Measurements from ENCODE around the gene FNDC3A.
"Not testable (repeated sequence)": the region's sequence is repeated elsewhere in the genome, so short reads cannot be mapped to it uniquely, and the experiment has no call there.

Gene FNDC3A

DNA sequence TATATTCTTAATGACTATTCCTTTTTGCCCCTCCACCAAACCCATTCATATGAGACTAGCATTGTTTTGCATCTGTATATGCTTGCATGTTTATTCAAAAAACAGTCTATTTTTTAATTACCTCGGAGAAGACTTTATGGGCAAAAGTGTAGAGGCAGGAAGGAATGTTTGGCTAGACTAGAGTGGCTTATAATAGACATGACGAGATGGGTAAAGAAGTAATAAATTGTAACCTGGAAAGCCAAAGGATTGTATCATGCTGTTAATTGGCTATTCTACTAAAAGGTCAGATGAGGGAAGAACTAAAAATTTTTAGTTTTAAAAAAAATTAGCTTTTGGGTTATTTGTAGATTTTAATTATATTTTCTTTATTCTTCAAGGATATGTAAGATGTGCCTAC lies 91.1 kb downstream of the FNDC3A start:
- H3K4me3 Mint-ChIP-seq, result no peak overlapping the region
- no peaks in the 10 kb centered on the region for H3K27me3 Mint-ChIP-seq
- DNase-seq, result no peak
- no peak overlapping the region for H3K27ac Mint-ChIP-seq
- peaks cover 18% of the 10 kb centered on the region for H3K4me1 Mint-ChIP-seq (ENCODE audit: low read depth)
- H3K9me3 Mint-ChIP-seq, result no peaks in the 10 kb centered on the region
- H3K36me3 Mint-ChIP-seq (ENCODE audit: low read depth), result peaks cover 53% of the 10 kb centered on the region

DNA sequence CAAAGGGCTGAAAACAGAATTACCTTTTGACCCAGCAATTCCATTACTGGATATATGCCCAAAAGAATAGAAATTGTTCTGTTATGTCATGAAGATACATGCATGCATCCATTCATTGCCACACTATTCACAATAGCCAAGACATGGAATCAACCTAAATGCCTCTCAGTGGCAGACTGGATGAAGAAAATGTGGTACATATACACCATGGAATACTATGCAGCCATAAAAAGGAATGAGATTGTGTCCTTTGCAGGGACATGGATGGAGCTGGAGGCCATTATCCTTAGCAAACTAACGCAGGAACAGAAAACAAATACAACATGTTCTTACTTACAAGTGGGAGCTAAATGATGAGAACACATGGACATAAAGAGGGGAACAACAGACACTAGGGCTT lies 92.8 kb downstream of the FNDC3A start:
- H3K27me3 Mint-ChIP-seq, result not testable (repeated sequence)

DNA sequence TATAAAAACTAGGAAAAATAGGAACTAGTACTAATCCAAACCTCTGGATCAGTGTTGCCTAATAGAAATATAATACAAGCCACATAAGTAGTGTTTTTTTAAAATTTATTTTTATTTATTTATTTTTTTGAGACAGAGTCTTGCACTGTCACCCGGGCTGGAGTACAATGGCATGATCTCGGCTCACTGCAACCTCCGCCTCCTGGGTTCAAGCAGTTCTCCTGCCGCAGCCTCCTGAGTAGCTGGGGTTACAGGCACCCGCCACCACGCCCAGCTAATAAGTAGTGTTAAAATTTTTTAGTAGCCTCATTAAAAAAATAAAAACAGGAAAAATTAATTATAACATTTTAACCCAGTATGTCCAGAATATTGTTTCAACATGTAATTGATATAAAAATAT lies 94.3 kb downstream of the FNDC3A start:
- H3K9me3 Mint-ChIP-seq; H3K27me3 Mint-ChIP-seq; H3K4me3 Mint-ChIP-seq; H3K27ac Mint-ChIP-seq; H3K4me1 Mint-ChIP-seq (ENCODE audit: low read depth); DNase-seq: not testable (repeated sequence)
- H3K36me3 Mint-ChIP-seq (ENCODE audit: low read depth), result peaks cover 45% of the 10 kb centered on the region

More for the DNA sequence above, 92.8 kb downstream of the FNDC3A start:
- H3K4me1 Mint-ChIP-seq (ENCODE audit: low read depth), result peaks cover 10% of the 10 kb centered on the region
- DNase-seq, H3K9me3 Mint-ChIP-seq, H3K27ac Mint-ChIP-seq, H3K4me3 Mint-ChIP-seq: not testable (repeated sequence)
- H3K36me3 Mint-ChIP-seq (ENCODE audit: low read depth), result peaks cover 49% of the 10 kb centered on the region

DNA sequence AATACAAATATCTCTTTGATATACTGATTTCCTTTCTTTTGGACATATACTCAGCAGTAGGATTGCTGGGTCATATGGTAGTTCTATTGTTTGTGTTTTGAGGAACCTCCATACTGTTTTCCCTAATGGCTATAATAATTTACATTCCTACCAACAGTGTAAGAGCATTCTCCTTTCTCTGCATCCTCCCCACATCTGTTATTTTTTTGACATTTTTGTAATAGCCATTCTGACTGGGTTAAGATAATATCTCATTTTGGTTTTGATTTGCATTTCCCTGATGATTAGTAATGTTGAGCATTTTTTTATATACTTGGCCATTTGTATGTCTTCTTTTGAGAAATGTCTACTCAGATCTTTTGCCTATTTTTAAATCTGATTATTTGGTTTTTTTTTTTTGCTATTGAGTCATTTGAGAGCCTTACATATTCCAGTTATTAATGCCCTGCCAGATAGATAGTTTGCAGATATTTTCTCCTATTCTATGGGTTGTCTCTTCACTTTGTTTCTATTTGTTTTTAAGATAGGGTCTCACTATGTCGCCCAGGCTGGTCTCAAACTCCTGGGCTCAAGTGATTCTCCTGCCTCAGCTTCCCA lies 95.7 kb downstream of the FNDC3A start:
- H3K4me1 Mint-ChIP-seq (ENCODE audit: low read depth), result peaks cover 8% of the 10 kb centered on the region
- no peak for DNase-seq
- no peaks in the 10 kb centered on the region for H3K9me3 Mint-ChIP-seq
- H3K27ac Mint-ChIP-seq, result no peak overlapping the region
- peaks cover 53% of the 10 kb centered on the region for H3K36me3 Mint-ChIP-seq (ENCODE audit: low read depth)
- H3K27me3 Mint-ChIP-seq, result no peaks in the 10 kb centered on the region
- no peak overlapping the region for H3K4me3 Mint-ChIP-seq

DNA sequence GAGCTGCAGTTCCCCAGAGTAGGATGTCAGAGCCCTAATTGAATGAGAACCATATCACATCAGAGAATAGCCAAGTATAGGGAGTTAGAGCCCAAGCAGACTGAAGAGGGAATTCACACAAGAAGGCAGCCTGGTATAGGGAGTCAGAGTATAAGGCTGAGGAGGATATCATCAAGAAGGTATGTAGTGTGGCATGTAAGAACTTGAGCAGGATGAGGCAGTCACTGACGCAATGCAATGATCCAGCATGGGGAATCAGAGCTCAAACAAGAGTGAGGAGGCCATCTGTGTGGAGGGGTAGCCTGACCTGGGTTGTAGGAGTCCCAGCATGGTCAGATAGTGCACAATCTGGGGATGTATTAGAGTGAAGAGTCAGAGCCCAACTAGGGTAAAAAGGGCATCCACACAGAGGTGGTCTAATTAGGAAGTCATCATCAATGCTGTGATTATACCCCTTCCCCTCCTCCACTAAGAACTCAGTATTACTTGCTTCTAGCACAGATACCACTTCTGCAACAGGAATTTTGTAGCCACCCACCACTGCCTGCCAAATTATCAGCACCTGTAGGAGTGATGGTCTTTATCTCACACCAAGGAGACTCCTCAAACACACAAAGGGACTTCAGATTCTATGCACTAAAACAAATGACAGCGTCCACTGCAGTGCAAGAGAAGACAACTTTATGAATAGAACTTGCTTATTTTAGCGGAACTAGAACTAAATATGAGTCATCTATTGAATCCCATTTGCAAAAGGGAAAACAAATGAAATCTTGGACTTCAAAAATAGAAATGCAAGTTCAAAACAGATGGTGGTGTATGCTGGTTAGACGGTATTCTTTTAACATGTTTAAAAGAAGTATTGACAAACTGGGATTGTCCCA lies 107.2 kb downstream of the FNDC3A start:
- Mint-ChIP-seq H3K27ac (no peak overlapping the region), H3K4me1 (ENCODE audit: low read depth) (peaks cover 31% of the 10 kb centered on the region), H3K4me3 (no peak overlapping the region), H3K9me3 (no peaks in the 10 kb centered on the region), H3K27me3 (no peaks in the 10 kb centered on the region), H3K36me3 (ENCODE audit: low read depth) (peaks cover 64% of the 10 kb centered on the region)
- no peak for DNase-seq

DNA sequence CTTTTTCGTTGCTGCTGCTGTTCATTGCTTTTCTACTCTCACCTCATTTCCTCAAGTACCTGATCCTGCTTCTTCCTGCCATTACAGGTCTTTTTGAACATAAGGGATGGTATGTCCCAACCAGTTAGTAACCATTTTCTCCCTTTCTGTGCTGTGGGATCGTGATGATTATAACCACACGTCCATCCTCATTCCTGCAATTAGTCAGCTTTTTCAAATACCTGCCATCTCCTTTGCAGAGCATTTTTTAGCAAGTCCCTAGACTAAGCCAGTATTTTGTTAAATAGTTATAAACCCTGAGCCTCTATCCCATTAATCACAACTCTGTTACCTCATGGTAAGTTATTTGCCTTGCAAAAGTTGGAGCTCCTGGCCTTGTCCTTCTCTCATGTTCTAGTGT lies 109.2 kb downstream of the FNDC3A start:
- Mint-ChIP-seq H3K9me3 (no peaks in the 10 kb centered on the region), H3K4me3 (no peak overlapping the region), H3K36me3 (ENCODE audit: low read depth) (peaks cover 62% of the 10 kb centered on the region), H3K4me1 (ENCODE audit: low read depth) (peaks cover 25% of the 10 kb centered on the region), H3K27me3 (no peaks in the 10 kb centered on the region), H3K27ac (no peak overlapping the region)
- no peak for DNase-seq

DNA sequence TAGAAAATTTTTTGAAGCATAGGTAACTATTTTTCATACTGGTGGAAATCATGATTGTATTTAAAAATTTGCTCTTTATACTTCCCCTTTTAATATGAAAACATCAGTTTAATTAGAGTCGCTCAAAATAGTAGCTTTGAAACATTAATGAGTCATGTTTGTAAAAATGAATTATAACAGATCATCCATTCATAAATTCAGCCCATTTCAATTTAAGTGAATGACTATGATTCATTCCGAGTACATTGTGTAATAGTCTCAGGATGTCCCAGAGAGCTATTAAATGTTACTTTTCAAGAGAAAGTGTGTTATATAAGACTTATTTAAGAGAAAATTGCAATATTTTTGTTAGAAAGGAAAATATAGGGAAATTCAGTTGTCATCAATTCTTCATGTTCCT lies 111.0 kb downstream of the FNDC3A start:
- no peak overlapping the region for H3K4me3 Mint-ChIP-seq
- no peak for DNase-seq
- H3K9me3 Mint-ChIP-seq, result no peaks in the 10 kb centered on the region
- H3K4me1 Mint-ChIP-seq (ENCODE audit: low read depth), result peaks cover 24% of the 10 kb centered on the region
- no peak overlapping the region for H3K27ac Mint-ChIP-seq
- H3K27me3 Mint-ChIP-seq, result no peaks in the 10 kb centered on the region
- peaks cover 56% of the 10 kb centered on the region for H3K36me3 Mint-ChIP-seq (ENCODE audit: low read depth)

DNA sequence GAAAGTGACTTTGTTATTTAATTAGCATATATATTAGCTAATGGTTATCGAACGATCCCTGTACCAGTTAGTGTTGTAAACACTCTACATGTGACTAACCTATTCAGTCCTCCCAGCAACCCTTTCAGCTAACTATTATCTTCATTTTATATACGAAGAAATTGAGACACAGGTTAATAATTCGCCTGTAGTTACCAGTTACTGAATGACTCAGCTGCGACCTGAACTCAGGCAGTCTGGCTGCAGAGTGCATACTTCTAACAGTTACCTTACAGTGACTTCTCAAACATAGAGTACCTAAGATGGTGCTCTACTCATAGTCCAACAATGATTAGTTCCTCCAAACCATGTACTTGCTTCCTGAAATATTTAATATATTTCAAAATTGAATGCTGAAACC lies 117.7 kb downstream of the FNDC3A start:
- Mint-ChIP-seq H3K27me3 (no peaks in the 10 kb centered on the region), H3K9me3 (no peaks in the 10 kb centered on the region), H3K4me3 (no peak overlapping the region), H3K27ac (no peak overlapping the region), H3K36me3 (ENCODE audit: low read depth) (peaks cover 46% of the 10 kb centered on the region), H3K4me1 (ENCODE audit: low read depth) (peaks cover 24% of the 10 kb centered on the region)
- DNase-seq, result no peak

DNA sequence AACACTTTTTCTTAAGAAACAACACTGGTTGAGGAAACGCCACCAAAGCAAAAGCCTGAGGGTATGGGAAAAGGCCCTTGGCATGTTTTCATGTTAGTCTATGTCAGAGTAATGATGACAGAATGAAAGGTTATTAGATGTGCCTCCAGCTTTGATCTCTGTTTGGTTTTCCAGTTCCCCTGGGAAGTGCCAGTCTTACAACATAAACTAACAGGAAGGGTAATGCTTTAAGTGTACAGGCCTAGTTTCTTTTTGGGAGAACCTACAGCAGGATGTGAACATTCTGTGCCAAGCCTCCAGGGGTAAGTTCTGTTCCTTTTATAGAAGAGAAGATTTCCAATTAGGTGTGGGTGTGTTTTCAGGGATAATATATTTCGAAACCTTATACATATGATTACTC lies 121.7 kb downstream of the FNDC3A start:
- Mint-ChIP-seq H3K27ac (peak overlapping the region; percentile 75), H3K27me3 (no peaks in the 10 kb centered on the region), H3K4me1 (ENCODE audit: low read depth) (peaks cover 25% of the 10 kb centered on the region), H3K4me3 (no peak overlapping the region), H3K36me3 (ENCODE audit: low read depth) (peaks cover 26% of the 10 kb centered on the region), H3K9me3 (no peaks in the 10 kb centered on the region)
- DNase-seq, result no peak

DNA sequence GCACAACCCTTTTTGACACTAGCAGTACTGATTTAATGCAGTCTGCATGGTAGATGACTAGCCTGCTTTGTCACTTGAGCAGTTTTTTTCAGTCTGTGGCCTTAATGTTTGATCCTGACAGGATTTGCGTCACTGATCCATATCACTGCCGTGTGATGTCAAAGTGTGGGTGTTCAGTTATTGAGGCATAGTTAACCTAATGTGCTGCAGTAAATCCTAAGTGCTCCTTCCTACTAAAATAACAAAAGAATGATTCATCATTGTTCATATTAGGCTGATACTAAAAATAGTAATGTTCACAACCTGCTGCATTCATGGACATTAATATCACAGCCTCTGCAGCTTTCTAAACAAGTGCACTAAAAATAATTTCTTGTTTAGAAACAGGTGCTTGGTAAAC lies 122.5 kb downstream of the FNDC3A start:
- Mint-ChIP-seq H3K36me3 (ENCODE audit: low read depth) (peaks cover 23% of the 10 kb centered on the region), H3K27ac (no peak overlapping the region), H3K9me3 (no peaks in the 10 kb centered on the region), H3K4me3 (no peak overlapping the region), H3K27me3 (no peaks in the 10 kb centered on the region), H3K4me1 (ENCODE audit: low read depth) (peaks cover 25% of the 10 kb centered on the region)
- DNase-seq, result no peak

DNA sequence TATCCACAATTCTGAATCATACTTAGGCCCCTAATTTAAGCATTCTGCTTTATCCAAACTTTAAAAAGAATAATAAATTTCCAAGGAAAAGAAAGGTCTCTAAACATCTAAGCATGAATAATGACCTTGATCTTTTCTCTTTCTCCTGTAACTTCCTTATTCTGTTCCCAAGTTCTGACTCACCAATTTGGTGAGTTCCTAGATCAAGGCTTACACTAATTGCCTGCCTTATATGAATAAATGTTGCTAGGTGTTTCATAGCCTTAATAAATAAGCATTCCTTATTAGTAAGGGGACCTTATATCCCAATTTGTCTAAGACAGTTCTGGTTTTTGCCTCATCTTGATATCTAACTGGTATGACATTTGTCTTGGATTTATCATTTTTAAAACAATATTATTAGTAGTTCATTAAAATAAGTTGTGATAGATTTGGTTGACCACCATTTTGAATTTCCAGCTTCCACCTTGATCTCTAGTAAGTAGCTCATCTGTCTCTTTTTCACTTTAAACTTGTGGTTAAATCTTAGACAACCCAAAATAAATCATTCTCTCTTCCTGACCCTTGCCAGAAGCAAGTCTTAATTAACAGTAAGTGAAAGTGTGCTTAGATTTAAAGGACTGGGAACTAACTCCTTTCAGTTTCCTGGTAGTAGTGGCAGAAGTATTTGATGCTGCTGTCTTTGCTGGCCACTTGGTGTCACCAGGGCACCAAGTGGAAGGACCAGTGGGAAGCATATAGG lies 123.2 kb downstream of the FNDC3A start:
- Mint-ChIP-seq H3K36me3 (ENCODE audit: low read depth) (peaks cover 28% of the 10 kb centered on the region), H3K27me3 (no peaks in the 10 kb centered on the region)
- DNase-seq, result no peak

DNA sequence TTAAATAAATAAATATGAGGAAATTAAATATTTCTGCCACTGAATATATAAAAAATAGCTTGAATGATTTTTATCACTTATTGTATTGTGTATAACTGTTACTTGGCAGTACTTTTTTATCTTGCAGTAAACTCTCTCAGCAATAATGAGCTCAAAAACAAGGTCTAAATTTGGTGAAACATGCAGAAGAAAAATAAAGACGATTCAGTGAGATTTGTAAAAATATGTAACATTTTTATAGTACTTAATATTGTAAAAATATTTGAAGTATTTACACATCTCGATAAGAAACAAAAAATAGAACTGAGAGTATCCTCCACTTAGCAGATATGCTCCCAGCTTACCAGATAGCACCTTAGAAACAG lies 123.8 kb downstream of the FNDC3A start:
- H3K27me3 Mint-ChIP-seq, result no peaks in the 10 kb centered on the region
- peaks cover 29% of the 10 kb centered on the region for H3K36me3 Mint-ChIP-seq (ENCODE audit: low read depth)
- DNase-seq, result no peak
- H3K4me1 Mint-ChIP-seq (ENCODE audit: low read depth), result peaks cover 25% of the 10 kb centered on the region
- H3K4me3 Mint-ChIP-seq, result no peak overlapping the region
- no peaks in the 10 kb centered on the region for H3K9me3 Mint-ChIP-seq
- H3K27ac Mint-ChIP-seq, result no peak overlapping the region

More for the DNA sequence above, 123.2 kb downstream of the FNDC3A start:
- Mint-ChIP-seq H3K9me3 (no peaks in the 10 kb centered on the region), H3K27ac (peak overlapping the region; percentile 27), H3K4me1 (ENCODE audit: low read depth) (peaks cover 25% of the 10 kb centered on the region), H3K4me3 (no peak overlapping the region)

DNA sequence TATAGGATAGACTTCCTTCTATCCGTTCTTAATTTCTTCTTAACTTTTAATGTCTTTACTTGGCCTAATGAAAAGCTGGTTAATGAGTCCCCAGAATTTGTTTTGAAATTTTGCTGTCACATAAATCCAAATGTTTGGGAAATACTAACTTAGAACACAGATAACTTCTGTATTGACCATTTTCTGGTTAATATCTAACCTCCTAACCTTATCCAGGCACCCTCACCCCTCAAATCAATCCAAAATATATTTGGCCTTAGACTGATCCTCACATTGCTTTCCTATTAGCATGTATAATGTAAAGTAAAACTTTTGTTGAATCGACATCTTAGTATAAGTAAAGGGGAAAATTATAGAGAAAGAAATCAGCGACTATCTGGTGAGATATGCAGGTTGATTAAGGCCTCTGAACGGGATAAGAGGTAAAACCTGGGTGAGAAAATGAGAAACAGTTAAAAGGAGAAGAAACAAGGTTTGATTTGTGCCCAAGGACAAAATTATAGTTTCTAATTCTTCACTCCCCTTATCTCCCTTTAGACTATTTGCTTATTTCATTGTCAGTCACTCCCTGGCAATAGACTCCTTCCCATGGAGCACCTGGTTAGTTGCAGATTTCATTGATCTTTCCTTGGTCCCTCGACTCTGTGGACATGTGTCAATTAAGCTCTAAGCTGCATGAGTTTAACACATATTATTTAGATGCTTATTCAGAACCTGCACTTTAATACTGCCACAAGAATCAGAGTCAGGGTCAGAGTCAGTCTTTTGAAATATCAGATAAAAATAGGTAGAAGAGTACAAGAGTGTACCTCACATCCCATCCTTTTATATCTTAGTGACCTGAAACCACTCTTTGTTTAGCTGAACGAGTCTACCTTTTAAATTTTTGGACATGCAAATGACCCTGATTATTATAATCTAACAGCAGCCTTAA lies 125.2 kb downstream of the FNDC3A start:
- Mint-ChIP-seq H3K27ac (no peak overlapping the region), H3K36me3 (ENCODE audit: low read depth) (peaks cover 29% of the 10 kb centered on the region), H3K27me3 (no peaks in the 10 kb centered on the region), H3K4me1 (ENCODE audit: low read depth) (peaks cover 24% of the 10 kb centered on the region), H3K9me3 (no peaks in the 10 kb centered on the region), H3K4me3 (no peak overlapping the region)
- DNase-seq, result no peak

DNA sequence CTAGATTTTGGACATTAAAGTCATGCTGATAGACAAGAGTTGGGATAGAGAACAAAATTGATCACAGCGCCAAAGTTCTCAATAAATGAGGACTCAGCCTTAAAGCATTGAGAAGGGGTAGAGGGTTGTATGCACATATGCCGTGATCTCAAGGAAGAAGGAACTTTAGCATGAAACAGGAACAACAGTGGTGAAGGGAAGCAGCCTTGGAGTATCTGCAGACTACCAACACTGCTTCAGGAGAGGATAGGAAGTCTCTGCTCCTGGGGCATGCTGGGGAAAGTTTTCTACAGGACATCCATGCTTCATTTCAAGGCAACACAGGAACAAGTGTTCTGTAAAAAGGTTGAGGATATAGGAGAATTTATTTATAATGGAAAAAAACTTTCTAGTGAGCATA lies 132.5 kb downstream of the FNDC3A start:
- H3K4me3 Mint-ChIP-seq, result no peak overlapping the region
- no peaks in the 10 kb centered on the region for H3K9me3 Mint-ChIP-seq
- H3K4me1 Mint-ChIP-seq (ENCODE audit: low read depth), result peaks cover 30% of the 10 kb centered on the region
- H3K36me3 Mint-ChIP-seq (ENCODE audit: low read depth), result peaks cover 20% of the 10 kb centered on the region
- H3K27me3 Mint-ChIP-seq, result no peaks in the 10 kb centered on the region
- DNase-seq, result no peak
- no peak overlapping the region for H3K27ac Mint-ChIP-seq

All from activated T-cell treated with anti-CD3 and anti-CD28 coated beads, Interleukin-2, amount 50 U/mL, for 24 hours (primary cell).